ENCODE data around the gene BRD7. TPM values are rescaled to one million over a fixed set of nuclear protein-coding genes. Genes with fewer than 3 reads are reported as not detected.

The BRD7 gene
- total and polyA plus RNA-seq, 2 of the 4 experiments (the other 2 are of a cell fraction): 24.8 to 29.9 TPM

GRCh38 chr16:50403491-50403890 lies 34.7 kb upstream of the BRD7 start:
- Histone ChIP-seq H4K20me1 (ENCODE audit: insufficient read depth, low read length) (no peaks in the 10 kb centered on the region), H4K91ac (ENCODE audit: insufficient read depth, low read depth, low read length) (no peak overlapping the region), H3K79me1 (ENCODE audit: low read depth in 1 of 2, low read length in 2 of 2) (no peaks in the 10 kb centered on the region), H2BK5ac (ENCODE audit: low read depth, low read length, poor library complexity, severe bottlenecking) (no peak overlapping the region), H3K18ac (ENCODE audit: low read depth, low read length) (no peak overlapping the region), H3K14ac (replicated peaks; ENCODE audit: low read depth, low read length) (no peak overlapping the region), H2BK120ac (ENCODE audit: low read depth, low read length) (no peak overlapping the region), H3K9me3 (ENCODE audit: control insufficient read depth, insufficient read depth, low read length) (no peaks in the 10 kb centered on the region), H3K56ac (ENCODE audit: extremely low read depth, insufficient read depth, low read length) (no peak overlapping the region), H3K27me3 (ENCODE audit: control insufficient read depth, insufficient read depth, low read length) (no peaks in the 10 kb centered on the region; the same call in 1 of the 2 replicates), H3K23ac (ENCODE audit: low read depth, low read length) (no peak overlapping the region), H2AK5ac (ENCODE audit: low read depth, low read length) (no peak overlapping the region), H2BK15ac (ENCODE audit: low read depth, low read length) (no peak overlapping the region), H3K4me2 (ENCODE audit: low read depth, low read length) (no peak overlapping the region), H3K27ac (ENCODE audit: insufficient read depth, low read length) (no peak overlapping the region), H3K4ac (ENCODE audit: low read depth, low read length) (no peak overlapping the region), H2AFZ (replicated peaks; ENCODE audit: low read length, poor library complexity) (no peak overlapping the region), H3K4me1 (ENCODE audit: control insufficient read depth, insufficient read depth, low read length) (no peaks in the 10 kb centered on the region), H2BK20ac (ENCODE audit: low read depth, low read length) (no peak overlapping the region), H2AK9ac (replicated peaks; ENCODE audit: low read depth, low read length, poor library complexity) (no peak overlapping the region), H4K5ac (ENCODE audit: low read depth, low read length) (no peak overlapping the region), H3K9me1 (ENCODE audit: insufficient read depth, low read length) (no peaks in the 10 kb centered on the region), H3K36me3 (ENCODE audit: control insufficient read depth, insufficient read depth, low read length) (no peaks in the 10 kb centered on the region), H4K8ac (ENCODE audit: low read depth in 2 of 2, low read length in 2 of 2) (no peak overlapping the region), H3K9ac (ENCODE audit: low read depth, low read length) (no peak overlapping the region), H3K4me3 (ENCODE audit: insufficient read depth, low read depth, low read length) (no peak overlapping the region)
- dilution Hi-C loops (cut with HindIII; ENCODE audit: low sequenced_read_pairs, unreplicated experiment) (no loop called here), intact Hi-C loops (cut with micrococcal nuclease) (no loop called here), in situ Hi-C loops (cut with MboI; ENCODE audit: low sequenced_read_pairs) (no loop called here)
- WGBS, 2 experiments (ENCODE audit: extremely low coverage in 2 of 2, insufficient read length in 1 of 2): no CpG with 5 or more reads among the region's 12 CpGs
- CTCF ChIA-PET: no interaction called here
- DNase-seq: no peak
- BruUV-seq (replicated peaks): no TSS peak
- POLR2A ChIA-PET (ENCODE audit: unreplicated experiment): no interaction called here
- TF ChIP-seq POLR2A (IDR thresholded peaks at IDR 0.05; ENCODE audit: low read depth, low read length): no peak
- no peak for TF ChIP-seq MAZ (IDR thresholded peaks at IDR 0.05; ENCODE audit: borderline replicate concordance, low read depth, low read length)
- TF ChIP-seq RCOR1 (IDR thresholded peaks at IDR 0.05; ENCODE audit: insufficient replicate concordance, low read length): no peak
- no peak for TF ChIP-seq BHLHE40 (IDR thresholded peaks at IDR 0.05; ENCODE audit: low read depth, low read length)
- TF ChIP-seq RFX5 (IDR thresholded peaks at IDR 0.05; ENCODE audit: low read depth, low read length): no peak
- no peak for TF ChIP-seq MXI1 (IDR thresholded peaks at IDR 0.05; ENCODE audit: borderline replicate concordance, low read depth, low read length)
- no peak for TF ChIP-seq RAD21 (IDR thresholded peaks at IDR 0.05; ENCODE audit: low read length)
- no peak for TF ChIP-seq USF2 (IDR thresholded peaks at IDR 0.05; ENCODE audit: low read depth, low read length)
- TF ChIP-seq CHD1 (IDR thresholded peaks at IDR 0.05; ENCODE audit: low read depth, low read length): no peak
- no peak for TF ChIP-seq MAFK (IDR thresholded peaks at IDR 0.05; ENCODE audit: low read depth, low read length)
- no peak for TF ChIP-seq CEBPB (IDR thresholded peaks at IDR 0.05; ENCODE audit: low read depth, low read length)
- no peak for TF ChIP-seq SMC3 (IDR thresholded peaks at IDR 0.05; ENCODE audit: low read depth, low read length)
- TF ChIP-seq FOS (IDR thresholded peaks at IDR 0.05; ENCODE audit: low read depth, low read length): no peak
- TF ChIP-seq, protein P1, sequence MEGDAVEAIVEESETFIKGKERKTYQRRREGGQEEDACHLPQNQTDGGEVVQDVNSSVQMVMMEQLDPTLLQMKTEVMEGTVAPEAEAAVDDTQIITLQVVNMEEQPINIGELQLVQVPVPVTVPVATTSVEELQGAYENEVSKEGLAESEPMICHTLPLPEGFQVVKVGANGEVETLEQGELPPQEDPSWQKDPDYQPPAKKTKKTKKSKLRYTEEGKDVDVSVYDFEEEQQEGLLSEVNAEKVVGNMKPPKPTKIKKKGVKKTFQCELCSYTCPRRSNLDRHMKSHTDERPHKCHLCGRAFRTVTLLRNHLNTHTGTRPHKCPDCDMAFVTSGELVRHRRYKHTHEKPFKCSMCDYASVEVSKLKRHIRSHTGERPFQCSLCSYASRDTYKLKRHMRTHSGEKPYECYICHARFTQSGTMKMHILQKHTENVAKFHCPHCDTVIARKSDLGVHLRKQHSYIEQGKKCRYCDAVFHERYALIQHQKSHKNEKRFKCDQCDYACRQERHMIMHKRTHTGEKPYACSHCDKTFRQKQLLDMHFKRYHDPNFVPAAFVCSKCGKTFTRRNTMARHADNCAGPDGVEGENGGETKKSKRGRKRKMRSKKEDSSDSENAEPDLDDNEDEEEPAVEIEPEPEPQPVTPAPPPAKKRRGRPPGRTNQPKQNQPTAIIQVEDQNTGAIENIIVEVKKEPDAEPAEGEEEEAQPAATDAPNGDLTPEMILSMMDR (conservative IDR thresholded peaks at IDR 0.05; ENCODE audit: low read depth, low read length): no peak
- no peak for ATAC-seq (ENCODE audit: low read depth)

Data from IMR-90 (cell line).